PC-9 (cell line): ENCODE data around the gene SHISA3. TPM values are rescaled to one million over a fixed set of nuclear protein-coding genes. Genes with fewer than 3 reads are reported as not detected.

Experiments used
- Bru-seq: library from RNA; stranded (reverse); fragments of 400-500 nt; gene quantifications from one replicate; lab custom pipeline; 2021; lab: Mats Ljungman, UMichigan
- BruChase-seq, 2 experiments: library from RNA; stranded (reverse); fragments of 400-500 nt; gene quantifications; one replicate each; lab custom pipeline; 2021; lab: Mats Ljungman, UMichigan
- BruUV-seq: library from RNA; stranded (reverse); fragments of 400-500 nt; replicated peaks from 2 replicates; lab custom pipeline; 2021; lab: Mats Ljungman, UMichigan
- CTCF ChIA-PET: fragments of 300-600 bp; sonication (Branson Sonifier 250); formaldehyde crosslinking; loops from one replicate; lab custom pipeline; 2022; ENCODE audit warnings: antibody characterized with exemption; lab: Charles Lee
- POLR2A ChIA-PET: fragments of 300-600 bp; sonication (Branson Sonifier 250); formaldehyde crosslinking; loops from one replicate; lab custom pipeline; 2022; ENCODE audit warnings: antibody characterized with exemption; ENCODE audit not compliant: unreplicated experiment; lab: Charles Lee
- DNase-seq, 2 experiments: peaks; one replicate each; pipeline versions ENCODE4 v3.0.0 to v3.0.0-alpha.2; 2015 to 2022; ENCODE audit warnings: mixed read lengths in 1 of 2
- H2AFZ ChIP-seq: fragments of 200-600 bp; sonication (generic); 2 replicates; pipeline ENCODE4 v1.8.1; 2017; ENCODE audit warnings: antibody characterized with exemption
- H3F3A ChIP-seq: fragments of 200-600 bp; sonication (generic); 2 replicates; pipeline ENCODE4 v1.8.1; 2017; ENCODE audit warnings: antibody characterized with exemption, mild to moderate bottlenecking, low read depth; ENCODE audit not compliant: insufficient read depth
- H3K27ac ChIP-seq: fragments of 200-600 bp; sonication (generic); 2 replicates; pipeline ENCODE4 v1.6.1; 2016; ENCODE audit warnings: mixed run types
- H3K27me3 ChIP-seq: fragments of 200-600 bp; sonication (generic); 2 replicates; pipeline ENCODE4 v1.6.1; 2016; ENCODE audit warnings: low read depth, mixed run types; ENCODE audit not compliant: insufficient read depth
- H3K36me3 ChIP-seq: fragments of 200-600 bp; sonication (generic); 2 replicates; pipeline ENCODE4 v1.6.1; 2016; ENCODE audit warnings: low read depth, mixed run types
- H3K4me1 ChIP-seq: fragments of 200-600 bp; sonication (generic); replicated peaks from 2 replicates; pipeline ENCODE4 v1.6.1; 2016; ENCODE audit warnings: mixed run types; ENCODE audit not compliant: insufficient read depth
- H3K4me2 ChIP-seq: fragments of 200-600 bp; sonication (generic); 2 replicates; pipeline ENCODE4 v1.6.1; 2017; ENCODE audit warnings: mixed run types
- H3K4me3 ChIP-seq: fragments of 200-600 bp; sonication (generic); 2 replicates; pipeline ENCODE4 v1.6.1; 2016; ENCODE audit warnings: mixed run types
- H3K79me2 ChIP-seq: fragments of 200-600 bp; sonication (generic); 2 replicates; pipeline ENCODE4 v1.6.1; 2017; ENCODE audit warnings: low read depth, mixed run types
- H3K9me2 ChIP-seq: fragments of 200-600 bp; sonication (generic); 2 replicates; pipeline ENCODE4 v1.8.1; 2017; ENCODE audit warnings: mild to moderate bottlenecking; ENCODE audit not compliant: insufficient read depth
- H3K9me3 ChIP-seq: fragments of 200-600 bp; sonication (generic); 2 replicates; pipeline ENCODE4 v1.8.1; 2016; ENCODE audit warnings: low read depth; ENCODE audit not compliant: insufficient read depth
- H4K20me1 ChIP-seq: fragments of 200-600 bp; sonication (generic); 2 replicates; pipeline ENCODE4 v1.8.1; 2017; ENCODE audit not compliant: insufficient read depth
- CTCF ChIP-seq: fragments of 200-600 bp; sonication (generic); conservative IDR thresholded peaks from 2 replicates; pipeline ENCODE4 v1.6.1; 2017; ENCODE audit warnings: mixed run types, antibody characterized with exemption, mild to moderate bottlenecking, moderate library complexity
- EZH2 ChIP-seq: fragments of 200-600 bp; sonication (generic); IDR thresholded peaks from 2 replicates; pipeline ENCODE4 v1.8.0; 2017; ENCODE audit warnings: antibody characterized with exemption, low read depth
- intact Hi-C: fragments of 100-400 bp; cut with micrococcal nuclease; formaldehyde crosslinking; loops from one replicate; pipeline ENCODE4 v1.10.0; 2022; ENCODE audit not compliant: unreplicated experiment
- long read RNA-seq: library from polyadenylated mRNA; stranded (forward); transcript quantifications from one replicate; pipeline ENCODE4 v2.0.0, GENCODE V29; 2022
- total RNA-seq: library from RNA; stranded (reverse); gene quantifications from 2 replicates; pipeline ENCODE4 v1.2.3, GENCODE V29; 2021

SHISA3 gene
- not detected in 2 replicates for total RNA-seq
- Bru-seq, nascent RNA, result not detected
- not detected for BruChase-seq, experiment 1, labeled RNA remaining after a 2-hour chase
- not detected for BruChase-seq, experiment 2, labeled RNA remaining after a 6-hour chase
- long read RNA-seq, result 0 reads

- H3K4me2 ChIP-seq, result no peak within 1 kb of the TSS
- DNase-seq, result no peak
Measured at GRCh38 chr4:42396752-42397634, at the start of gene SHISA3. Gene SHISA3 (plus strand): TSS chr4:42397488. CDS start chr4:42398057, 569 bp downstream.

GRCh38 chr4:42348247-42348646 is 49.0 kb upstream of the SHISA3 start:
- no peak for DNase-seq
- TF ChIP-seq EZH2 (no peak), CTCF (no peak)
- Histone ChIP-seq H3K36me3 (no peaks in the 10 kb centered on the region), H2AFZ (no peak overlapping the region), H3K4me1 (no peaks in the 10 kb centered on the region), H3K4me2 (no peak overlapping the region), H3K9me2 (no peaks in the 10 kb centered on the region), H3K79me2 (no peaks in the 10 kb centered on the region), H3F3A (no peaks in the 10 kb centered on the region), H3K27me3 (peaks cover 67% of the 10 kb centered on the region), H3K27ac (no peak overlapping the region), H3K9me3 (no peaks in the 10 kb centered on the region), H3K4me3 (no peak overlapping the region), H4K20me1 (no peaks in the 10 kb centered on the region)
- BruUV-seq, result no TSS peak
- intact Hi-C loops, result no loop called here
- CTCF ChIA-PET, result no interaction called here
- POLR2A ChIA-PET, result no interaction called here

More at GRCh38 chr4:42396752-42397634, at the start of gene SHISA3:
- H3K27me3 ChIP-seq, result peaks cover 24% of the 10 kb centered on the region
- no peaks in the 10 kb centered on the region for H4K20me1 ChIP-seq
- ChIA-PET CTCF (no interaction called here), POLR2A (no interaction called here)
- H3K9me3 ChIP-seq, result no peaks in the 10 kb centered on the region
- H3K4me3 ChIP-seq, result no peak within 1 kb of the TSS
- H3K79me2 ChIP-seq, result no peaks in the 10 kb centered on the region
- intact Hi-C loops, result no loop called here
- no peaks in the 10 kb centered on the region for H3K36me3 ChIP-seq
- no peak within 1 kb of the TSS for H2AFZ ChIP-seq
- TF ChIP-seq CTCF (no peak), EZH2 (no peak)
- H3F3A ChIP-seq, result no peaks in the 10 kb centered on the region
- BruUV-seq, result no TSS peak
- no peaks in the 10 kb centered on the region for H3K4me1 ChIP-seq
- no peak within 1 kb of the TSS for H3K27ac ChIP-seq
- H3K9me2 ChIP-seq, result no peaks in the 10 kb centered on the region

- DNase-seq, result no peak
- Histone ChIP-seq H3K4me2 (no peak overlapping the region), H3F3A (no peaks in the 10 kb centered on the region), H3K27ac (no peak overlapping the region), H3K9me3 (no peaks in the 10 kb centered on the region), H3K36me3 (no peaks in the 10 kb centered on the region), H4K20me1 (no peaks in the 10 kb centered on the region), H3K4me3 (no peak overlapping the region), H3K27me3 (peaks cover 63% of the 10 kb centered on the region), H3K9me2 (no peaks in the 10 kb centered on the region), H3K4me1 (no peaks in the 10 kb centered on the region), H2AFZ (no peak overlapping the region), H3K79me2 (no peaks in the 10 kb centered on the region)
- intact Hi-C loops, result no loop called here
- ChIA-PET CTCF (no interaction called here), POLR2A (no interaction called here)
- no TSS peak for BruUV-seq
- TF ChIP-seq CTCF, result no peak
- no peak for TF ChIP-seq EZH2
Measured at GRCh38 chr4:42348692-42349091, 48.6 kb upstream of the SHISA3 start.
